ENCODE measurements around the gene NCOR1. TPM values are rescaled to one million over a fixed set of nuclear protein-coding genes. Genes with fewer than 3 reads are reported as not detected.
"Not testable (repeated sequence)": the region's sequence is repeated elsewhere in the genome, so short reads cannot be mapped to it uniquely, and the experiment has no call there.

NCOR1 gene
- total and polyA plus RNA-seq, 2 experiments from 2014 or later: 50.6 to 95.7 TPM

- H3K9ac ChIP-seq; H3F3A ChIP-seq (ENCODE audit: insufficient read depth); in situ Hi-C loops (cut with MboI); H4K20me1 ChIP-seq (ENCODE audit: insufficient read depth); H3K9me3 ChIP-seq (ENCODE audit: low read depth); H3K36me3 ChIP-seq (ENCODE audit: low read depth); H3K4me3 ChIP-seq; H3K27ac ChIP-seq; H3K4me2 ChIP-seq (ENCODE audit: unreplicated experiment); DNase-seq; H2AFZ ChIP-seq; H3K9me2 ChIP-seq (ENCODE audit: insufficient read depth); H3K27me3 ChIP-seq (replicated peaks; ENCODE audit: insufficient read depth): not testable (repeated sequence)
- 86 to 91% methylated on average over 11 to 13 of the region's 13 CpGs for WGBS, 2 experiments (ENCODE audit: low coverage in 1 of 2, low lambda C conversion rate in 2 of 2, missing lambda C conversion rate in 2 of 2)
- Histone ChIP-seq H3K79me2 (ENCODE audit: insufficient read depth) (peaks cover 100% of the 10 kb centered on the region), H3K4me1 (ENCODE audit: insufficient read depth) (peaks cover 17% of the 10 kb centered on the region)
Measured at GRCh38 chr17:16201693-16202131, 13.6 kb downstream of the NCOR1 start.

- H2AFZ ChIP-seq: no peak overlapping the region
- peak overlapping the region; percentile 16 for H3K4me2 ChIP-seq (ENCODE audit: unreplicated experiment)
- TF ChIP-seq EZH2 (IDR thresholded peaks at IDR 0.05; ENCODE audit: insufficient read depth, poor library complexity, severe bottlenecking) (no peak), EZH2phosphoT487 (IDR thresholded peaks at IDR 0.05; ENCODE audit: insufficient read depth, low read depth) (no peak)
- peaks cover 9% of the 10 kb centered on the region for H4K20me1 ChIP-seq (ENCODE audit: insufficient read depth)
- peaks cover 8% of the 10 kb centered on the region; the same call in 1 of the 2 replicates for H3K36me3 ChIP-seq (ENCODE audit: low read depth)
- H3K9me3 ChIP-seq (ENCODE audit: low read depth): no peaks in the 10 kb centered on the region
- in situ Hi-C loops (cut with MboI): no loop called here
- H3K4me1 ChIP-seq (ENCODE audit: insufficient read depth): peaks cover 17% of the 10 kb centered on the region
- no peaks in the 10 kb centered on the region for H3K27me3 ChIP-seq (replicated peaks; ENCODE audit: insufficient read depth)
- no peak overlapping the region for H3K4me3 ChIP-seq
- 63 to 66% methylated on average over 6 of the region's 6 CpGs for WGBS, 2 experiments (ENCODE audit: low coverage in 1 of 2, low lambda C conversion rate in 2 of 2, missing lambda C conversion rate in 2 of 2)
- H3K79me2 ChIP-seq (ENCODE audit: insufficient read depth): peaks cover 100% of the 10 kb centered on the region
- H3K27ac ChIP-seq: no peak overlapping the region
- no peak overlapping the region for H3K9ac ChIP-seq
- H3K9me2 ChIP-seq (ENCODE audit: insufficient read depth): no peaks in the 10 kb centered on the region
- DNase-seq: no peak
- no peaks in the 10 kb centered on the region; the same call in 1 of the 2 replicates for H3F3A ChIP-seq (ENCODE audit: insufficient read depth)
Measured at GRCh38 chr17:16199093-16199492, 16.2 kb downstream of the NCOR1 start.

- Histone ChIP-seq H3K9ac (no peak overlapping the region), H3K36me3 (ENCODE audit: low read depth) (peaks cover 19% of the 10 kb centered on the region), H3K9me2 (ENCODE audit: insufficient read depth) (no peaks in the 10 kb centered on the region), H3K4me2 (ENCODE audit: unreplicated experiment) (no peak overlapping the region), H3K27me3 (replicated peaks; ENCODE audit: insufficient read depth) (no peaks in the 10 kb centered on the region), H3K4me3 (no peak overlapping the region), H3K27ac (no peak overlapping the region), H2AFZ (no peak overlapping the region), H3K9me3 (ENCODE audit: low read depth) (no peaks in the 10 kb centered on the region), H3F3A (ENCODE audit: insufficient read depth) (no peaks in the 10 kb centered on the region; the same call in 1 of the 2 replicates), H3K79me2 (ENCODE audit: insufficient read depth) (peaks cover 100% of the 10 kb centered on the region), H4K20me1 (ENCODE audit: insufficient read depth) (peaks cover 9% of the 10 kb centered on the region), H3K4me1 (ENCODE audit: insufficient read depth) (peaks cover 7% of the 10 kb centered on the region)
- 95 to 100% methylated on average over 1 of the region's 1 CpG for WGBS, 2 experiments (ENCODE audit: low coverage in 1 of 2, low lambda C conversion rate in 2 of 2, missing lambda C conversion rate in 2 of 2)
- TF ChIP-seq EZH2phosphoT487 (IDR thresholded peaks at IDR 0.05; ENCODE audit: insufficient read depth, low read depth) (no peak), EZH2 (IDR thresholded peaks at IDR 0.05; ENCODE audit: insufficient read depth, poor library complexity, severe bottlenecking) (no peak)
- in situ Hi-C loops (cut with MboI): no loop called here
- DNase-seq: no peak
Measured at GRCh38 chr17:16197276-16197675, 18.1 kb downstream of the NCOR1 start.

GRCh38 chr17:16194307-16194835 lies 21.0 kb downstream of the NCOR1 start:
- 57 to 61% methylated on average over 2 of the region's 2 CpGs for WGBS, 2 experiments (ENCODE audit: low coverage in 1 of 2, low lambda C conversion rate in 2 of 2, missing lambda C conversion rate in 2 of 2)
- H3K9me3 ChIP-seq (ENCODE audit: low read depth); H3K27me3 ChIP-seq (replicated peaks; ENCODE audit: insufficient read depth); H3K4me1 ChIP-seq (ENCODE audit: insufficient read depth); DNase-seq; H4K20me1 ChIP-seq (ENCODE audit: insufficient read depth); H2AFZ ChIP-seq; H3F3A ChIP-seq (ENCODE audit: insufficient read depth); in situ Hi-C loops (cut with MboI); H3K4me2 ChIP-seq (ENCODE audit: unreplicated experiment); H3K9me2 ChIP-seq (ENCODE audit: insufficient read depth); H3K4me3 ChIP-seq; H3K27ac ChIP-seq; H3K9ac ChIP-seq: not testable (repeated sequence)
- H3K79me2 ChIP-seq (ENCODE audit: insufficient read depth): peaks cover 100% of the 10 kb centered on the region
- peaks cover 19% of the 10 kb centered on the region for H3K36me3 ChIP-seq (ENCODE audit: low read depth)

- H3K27me3 ChIP-seq (replicated peaks; ENCODE audit: insufficient read depth): no peaks in the 10 kb centered on the region
- no peak overlapping the region for H2AFZ ChIP-seq
- peaks cover 5% of the 10 kb centered on the region; the same call in 1 of the 2 replicates for H3K4me1 ChIP-seq (ENCODE audit: insufficient read depth)
- H3K9ac ChIP-seq: no peak overlapping the region
- H4K20me1 ChIP-seq (ENCODE audit: insufficient read depth): 0 out of 2 replicates have a peak, but pooled peaks cover 4% of the 10 kb centered on the region
- 91 to 92% methylated on average over 3 of the region's 3 CpGs for WGBS, 2 experiments (ENCODE audit: low coverage in 1 of 2, low lambda C conversion rate in 2 of 2, missing lambda C conversion rate in 2 of 2)
- H3K4me2 ChIP-seq (ENCODE audit: unreplicated experiment): no peak overlapping the region
- TF ChIP-seq EZH2 (IDR thresholded peaks at IDR 0.05; ENCODE audit: insufficient read depth, poor library complexity, severe bottlenecking): no peak
- no peak for TF ChIP-seq EZH2phosphoT487 (IDR thresholded peaks at IDR 0.05; ENCODE audit: insufficient read depth, low read depth)
- H3F3A ChIP-seq (ENCODE audit: insufficient read depth): no peaks in the 10 kb centered on the region
- in situ Hi-C loops (cut with MboI): no loop called here
- peaks cover 14% of the 10 kb centered on the region for H3K36me3 ChIP-seq (ENCODE audit: low read depth)
- H3K9me2 ChIP-seq (ENCODE audit: insufficient read depth): no peaks in the 10 kb centered on the region
- H3K27ac ChIP-seq: no peak overlapping the region
- no peaks in the 10 kb centered on the region for H3K9me3 ChIP-seq (ENCODE audit: low read depth)
- H3K79me2 ChIP-seq (ENCODE audit: insufficient read depth): peaks cover 100% of the 10 kb centered on the region
- no peak overlapping the region for H3K4me3 ChIP-seq
- no peak for DNase-seq
Measured at GRCh38 chr17:16191604-16192003, 23.7 kb downstream of the NCOR1 start.

Data from GM23248 (cell line).